ENCODE measurements around the gene SEZ6L.

- TF ChIP-seq TAF1 (IDR thresholded peaks at IDR 0.05; ENCODE audit: low read depth) (no peak), CTCF (IDR thresholded peaks at IDR 0.05; ENCODE audit: poor library complexity, severe bottlenecking) (no peak), RAD21 (conservative IDR thresholded peaks at IDR 0.05) (no peak), EZH2 (IDR thresholded peaks at IDR 0.05; ENCODE audit: borderline replicate concordance, insufficient read depth, low read length, poor library complexity, severe bottlenecking) (no peak), MXI1 (conservative IDR thresholded peaks at IDR 0.05; ENCODE audit: poor library complexity, severe bottlenecking) (no peak), EP300 (conservative IDR thresholded peaks at IDR 0.05; ENCODE audit: poor library complexity, severe bottlenecking) (no peak)
Observed at GRCh38 chr22:26342745-26343410, 173.6 kb downstream of the SEZ6L start.

Measured in neural cell (in vitro differentiated cells).